Kidney glomerular epithelial cell (primary cell): Measurements from ENCODE around the gene KCNK3.
"Not testable (repeated sequence)": the region's sequence is repeated elsewhere in the genome, so short reads cannot be mapped to it uniquely, and the experiment has no call there.

Source experiments
- DNase-seq: peaks from one replicate; lab custom pipeline; 2025; lab: John Stamatoyannopoulos, UW

KCNK3 gene

GRCh38 chr2:26692279-26692896 is at the start of gene KCNK3:
TSS of gene KCNK3 (plus strand) at chr2:26692722. CDS start at chr2:26692876, 154 bp downstream.
- DNase-seq: no peak

GRCh38 chr2:26644188-26644835 is 48.2 kb upstream of the KCNK3 start:
- no peak for DNase-seq

GRCh38 chr2:26645762-26646161 is 46.8 kb upstream of the KCNK3 start:
- no peak for DNase-seq

- DNase-seq: no peak
These were observed 45.4 kb upstream of the KCNK3 start for GRCh38 chr2:26646986-26647672.

- no peak for DNase-seq
These were observed 44.5 kb upstream of the KCNK3 start for GRCh38 chr2:26647981-26648380.

GRCh38 chr2:26648516-26648915 is 44.0 kb upstream of the KCNK3 start:
- no peak for DNase-seq

GRCh38 chr2:26649322-26649721 is 43.2 kb upstream of the KCNK3 start:
- DNase-seq: no peak

- no peak for DNase-seq
These were observed 42.4 kb upstream of the KCNK3 start for GRCh38 chr2:26649992-26650712.

- no peak for DNase-seq
These were observed 41.6 kb upstream of the KCNK3 start for GRCh38 chr2:26650713-26651469.

- DNase-seq: no peak
These were observed 41.1 kb upstream of the KCNK3 start for GRCh38 chr2:26651470-26651771.

GRCh38 chr2:26651799-26652198 is 40.7 kb upstream of the KCNK3 start:
- DNase-seq: no peak

GRCh38 chr2:26652361-26653041 is 40.0 kb upstream of the KCNK3 start:
- no peak for DNase-seq

GRCh38 chr2:26653207-26654060 is 39.1 kb upstream of the KCNK3 start:
- DNase-seq: no peak

- no peak for DNase-seq
These were observed 38.5 kb upstream of the KCNK3 start for GRCh38 chr2:26654061-26654340.

GRCh38 chr2:26655120-26655519 is 37.4 kb upstream of the KCNK3 start:
- DNase-seq: not testable (repeated sequence)

- DNase-seq: no peak
These were observed 36.8 kb upstream of the KCNK3 start for GRCh38 chr2:26655611-26656195.

GRCh38 chr2:26657265-26657664 is 35.3 kb upstream of the KCNK3 start:
- no peak for DNase-seq

- DNase-seq: no peak
These were observed 33.7 kb upstream of the KCNK3 start for GRCh38 chr2:26658691-26659346.

- DNase-seq: no peak
These were observed 32.1 kb upstream of the KCNK3 start for GRCh38 chr2:26660363-26660962.
